HG03457 (cell line): Measurements from ENCODE around the gene SLC34A1.
A peak's percentile ranks its signal among the peaks of the same experiment; 100 is the strongest.
"Not testable (repeated sequence)": the region's sequence is repeated elsewhere in the genome, so short reads cannot be mapped to it uniquely, and the experiment has no call there.

Source experiments
- ATAC-seq: cut with Tn5 transposase; IDR thresholded peaks from one replicate; pipeline ENCODE4 v1.9.1; 2021; ENCODE audit warnings: moderate number of reproducible peaks; ENCODE audit not compliant: unreplicated experiment

SLC34A1 gene

GRCh38 chr5:177367981-177368868 lies 16.0 kb upstream of the SLC34A1 start:
- ATAC-seq = no peak

DNA sequence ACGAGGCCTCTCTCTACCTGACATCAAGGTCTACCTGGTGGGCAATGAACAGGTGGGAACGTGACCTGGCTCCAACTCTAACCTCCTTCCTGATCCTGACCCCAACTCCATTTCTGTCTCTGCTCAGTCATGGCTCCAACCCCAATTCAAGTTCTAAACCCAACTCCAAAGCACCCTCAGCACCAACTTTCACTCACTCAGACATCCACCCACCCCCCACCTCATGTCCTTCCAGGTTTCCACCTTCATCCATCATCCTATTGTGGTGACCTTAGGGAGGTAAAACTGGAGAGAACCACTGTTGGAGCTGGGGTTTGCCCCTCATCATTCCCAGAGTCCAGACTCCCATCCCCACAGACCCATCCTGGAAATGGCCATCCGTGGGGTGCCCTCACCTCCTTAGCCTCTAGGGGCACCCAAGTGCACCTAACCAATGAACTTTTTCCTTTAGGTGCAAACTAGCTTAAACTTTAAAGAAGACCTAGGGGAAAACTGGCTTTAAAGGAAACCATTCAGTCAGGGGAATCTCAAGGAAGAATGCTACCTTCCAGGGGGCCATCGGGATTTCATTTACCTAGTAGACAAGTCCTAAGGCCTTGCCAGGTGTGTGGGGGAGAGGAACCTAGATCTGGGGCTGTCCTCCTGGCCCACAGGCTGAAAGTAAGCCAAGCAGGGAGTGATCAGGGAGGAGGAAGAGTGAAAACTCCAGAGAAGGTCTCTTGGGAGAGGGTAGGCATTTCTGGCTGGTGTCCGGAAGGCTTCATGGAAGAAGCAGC lies 15.2 kb upstream of the SLC34A1 start:
- no peak for ATAC-seq

GRCh38 chr5:177369645-177370440 lies 14.4 kb upstream of the SLC34A1 start:
- ATAC-seq = no peak

DNA sequence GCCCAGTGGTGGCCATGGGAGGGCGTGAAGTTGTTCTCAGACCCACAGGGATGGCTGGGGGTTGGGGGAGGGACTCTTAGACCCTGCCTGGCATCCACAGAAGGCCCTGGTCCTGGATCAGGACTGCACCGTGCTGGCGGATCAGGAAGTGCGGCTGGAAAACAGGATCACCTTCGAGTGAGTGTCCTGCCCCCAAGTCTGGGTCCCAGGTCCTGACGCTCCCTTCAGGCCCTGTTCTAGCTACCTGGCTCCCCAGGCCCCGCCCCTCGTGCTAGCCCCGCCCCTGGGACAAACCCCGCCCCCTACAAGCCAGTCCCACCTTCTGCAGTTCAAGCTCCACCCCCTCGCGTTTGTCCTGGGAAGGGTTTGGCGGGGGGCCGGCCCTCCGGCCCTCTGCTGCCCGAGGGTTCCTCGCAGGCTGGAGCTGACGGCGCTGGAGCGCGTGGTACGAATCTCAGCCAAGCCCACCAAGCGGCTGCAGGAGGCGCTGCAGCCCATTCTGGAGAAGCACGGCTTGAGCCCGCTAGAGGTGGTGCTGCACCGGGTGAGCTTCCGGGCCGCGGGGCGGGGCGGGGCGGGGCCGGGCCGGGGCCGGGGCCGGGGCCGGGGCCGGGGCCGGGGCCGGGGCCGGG lies 13.6 kb upstream of the SLC34A1 start:
- peak; percentile 39 for ATAC-seq

DNA sequence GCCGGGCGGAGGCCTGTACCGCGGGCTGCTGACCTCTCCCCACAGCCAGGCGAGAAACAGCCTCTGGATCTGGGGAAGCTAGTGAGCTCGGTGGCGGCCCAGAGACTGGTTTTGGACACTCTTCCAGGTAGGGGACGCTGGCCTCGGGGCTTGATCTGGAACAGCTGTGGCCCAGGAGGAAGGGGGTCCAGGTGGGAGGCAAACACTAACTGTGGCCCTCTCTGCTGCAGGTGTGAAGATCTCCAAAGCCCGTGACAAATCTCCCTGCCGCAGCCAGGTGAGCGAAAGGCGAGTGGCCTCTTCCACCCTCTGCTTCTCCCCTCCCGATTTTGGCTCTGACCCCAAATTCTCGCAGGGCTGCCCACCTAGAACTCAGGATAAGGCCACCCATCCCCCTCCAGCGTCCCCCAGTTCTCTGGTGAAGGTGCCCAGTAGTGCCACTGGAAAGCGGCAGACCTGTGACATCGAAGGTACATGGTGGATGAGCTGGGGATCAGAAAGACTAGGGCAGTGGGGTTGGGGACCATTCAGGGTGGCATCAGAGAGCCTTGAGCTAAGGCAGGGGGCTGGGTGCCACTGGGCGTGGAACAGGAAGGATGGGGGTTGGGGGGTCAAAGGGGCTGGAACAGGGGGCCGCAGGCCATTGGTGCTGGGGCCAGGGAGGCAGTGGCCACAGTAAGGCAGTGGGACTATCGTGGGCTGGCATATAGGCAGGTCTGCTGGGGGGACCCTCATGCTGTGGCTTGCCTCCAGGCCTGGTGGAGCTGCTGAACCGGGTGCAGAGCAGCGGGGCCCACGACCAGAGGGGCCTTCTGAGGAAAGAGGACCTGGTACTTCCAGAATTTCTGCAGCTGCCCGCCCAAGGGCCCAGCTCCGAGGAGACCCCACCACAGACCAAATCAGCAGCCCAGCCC lies 12.9 kb upstream of the SLC34A1 start:
- no peak for ATAC-seq

DNA sequence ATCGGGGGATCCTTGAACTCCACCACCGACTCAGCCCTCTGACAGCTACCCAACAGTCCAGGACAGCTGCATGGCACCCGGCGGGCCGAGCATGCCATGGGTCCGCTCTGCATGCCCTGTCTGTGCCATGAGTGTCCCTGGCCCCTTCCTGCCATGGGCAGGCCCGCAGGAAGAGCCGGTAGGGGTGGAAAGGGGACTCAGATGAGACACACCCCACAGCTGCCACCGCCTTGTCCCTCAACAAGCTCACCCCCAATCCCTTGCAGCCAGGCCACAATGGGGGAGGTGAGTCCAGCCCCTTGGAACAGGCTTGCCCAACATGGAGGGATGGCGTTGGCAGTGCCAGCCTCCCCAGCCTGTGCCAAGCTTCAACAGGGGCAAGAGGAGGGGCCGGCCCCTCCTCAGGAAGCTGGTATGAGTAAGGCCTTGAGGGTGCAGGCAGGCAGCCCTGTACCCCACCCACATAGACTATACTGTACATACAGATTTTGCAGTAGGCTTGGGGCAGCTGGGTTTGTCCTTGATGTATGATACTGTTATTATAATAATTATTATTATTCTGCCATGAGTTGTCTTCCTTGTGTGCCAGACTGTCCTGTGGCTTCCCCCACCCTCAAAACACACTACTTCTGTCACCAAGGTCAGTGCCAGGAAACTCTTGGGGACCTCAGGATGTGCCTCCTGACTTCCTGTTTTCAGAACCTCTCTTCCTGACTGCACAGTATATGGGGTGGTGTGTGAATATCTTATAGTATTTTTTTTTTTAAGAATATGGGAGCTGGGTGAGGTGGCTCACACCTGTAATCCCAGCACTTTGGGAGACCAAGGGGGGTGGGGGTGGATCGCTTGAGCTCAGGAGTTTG lies 12.0 kb upstream of the SLC34A1 start:
- ATAC-seq = no peak

DNA sequence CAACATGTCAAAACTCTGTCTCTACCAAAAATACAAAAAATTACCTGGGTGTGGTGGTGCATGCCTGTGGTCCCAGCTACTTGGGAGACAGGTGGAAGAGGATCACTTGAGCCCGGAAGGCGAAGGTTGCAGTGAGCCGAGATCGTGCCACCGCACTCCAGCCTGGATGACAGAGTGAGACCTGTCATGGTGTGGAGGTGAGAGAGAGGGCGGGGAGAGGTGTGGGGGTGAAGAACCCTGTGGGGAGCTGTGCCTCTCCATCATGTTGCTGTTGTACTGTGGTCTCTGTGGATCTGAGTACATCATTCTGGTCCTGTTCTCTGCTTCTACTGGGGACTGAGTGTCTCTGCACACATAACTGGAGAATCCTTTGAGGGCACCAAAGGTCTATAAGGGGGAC lies 11.3 kb upstream of the SLC34A1 start:
- ATAC-seq = no peak

DNA sequence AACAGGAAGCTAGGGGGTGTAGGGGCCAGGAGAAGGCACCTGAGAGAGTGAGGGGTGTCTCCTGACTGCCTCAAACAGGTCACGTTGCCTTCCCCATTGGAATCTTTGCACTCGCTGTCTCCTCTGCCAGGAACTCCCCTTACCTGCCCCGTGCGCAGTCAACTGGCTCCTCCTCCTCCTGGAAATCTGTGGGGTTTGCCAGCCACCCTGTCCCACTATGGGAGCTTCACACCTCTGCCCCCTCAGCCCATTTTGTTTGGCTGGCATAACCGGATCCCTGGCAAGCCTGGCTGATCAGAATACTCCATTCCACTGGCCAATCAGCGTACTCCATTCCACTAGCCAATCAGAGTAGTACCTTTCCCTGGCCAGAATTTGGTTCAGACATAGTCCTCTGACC lies 10.4 kb upstream of the SLC34A1 start:
- ATAC-seq = no peak

DNA sequence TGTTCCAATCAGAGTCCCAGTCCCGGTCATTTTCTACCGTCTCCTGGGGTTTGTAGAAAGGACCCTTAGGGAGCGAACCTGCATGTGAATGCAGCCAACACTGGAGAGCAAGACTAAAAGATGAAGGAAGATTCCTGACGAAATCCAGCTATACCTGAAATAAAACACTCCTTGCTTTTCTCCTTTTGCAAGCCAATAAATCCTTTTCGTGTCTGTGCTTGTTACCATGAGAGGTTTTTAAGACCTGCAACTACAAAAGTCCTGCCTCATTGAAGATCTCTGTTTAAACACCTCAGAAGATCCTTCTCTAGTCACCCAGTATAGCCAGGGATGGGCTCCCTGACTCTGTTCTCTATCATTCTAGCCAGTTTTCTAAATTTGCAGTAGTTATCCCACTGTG lies 10.0 kb upstream of the SLC34A1 start:
- ATAC-seq = no peak

DNA sequence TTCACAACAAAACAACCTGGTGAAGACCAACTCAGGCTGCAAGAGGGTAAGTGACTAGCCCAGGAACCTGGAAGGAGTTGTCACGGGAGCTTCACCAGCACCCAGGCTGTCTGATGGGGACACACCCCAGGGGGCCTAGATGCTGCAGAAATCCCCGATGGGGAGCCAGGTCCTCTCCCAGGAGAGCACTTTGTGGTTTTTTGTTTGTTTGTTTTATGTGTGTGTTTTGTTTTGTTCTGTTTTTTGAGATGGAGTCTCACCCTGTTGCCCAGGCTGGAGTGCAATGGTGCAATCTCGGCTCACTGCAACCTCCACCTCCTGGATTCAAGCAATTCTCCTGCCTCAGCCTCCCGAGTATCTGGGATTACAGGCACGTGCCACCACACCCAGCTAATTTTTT lies 8.7 kb upstream of the SLC34A1 start:
- not testable (repeated sequence) for ATAC-seq

GRCh38 chr5:177376107-177376506 lies 8.1 kb upstream of the SLC34A1 start:
- no peak for ATAC-seq

DNA sequence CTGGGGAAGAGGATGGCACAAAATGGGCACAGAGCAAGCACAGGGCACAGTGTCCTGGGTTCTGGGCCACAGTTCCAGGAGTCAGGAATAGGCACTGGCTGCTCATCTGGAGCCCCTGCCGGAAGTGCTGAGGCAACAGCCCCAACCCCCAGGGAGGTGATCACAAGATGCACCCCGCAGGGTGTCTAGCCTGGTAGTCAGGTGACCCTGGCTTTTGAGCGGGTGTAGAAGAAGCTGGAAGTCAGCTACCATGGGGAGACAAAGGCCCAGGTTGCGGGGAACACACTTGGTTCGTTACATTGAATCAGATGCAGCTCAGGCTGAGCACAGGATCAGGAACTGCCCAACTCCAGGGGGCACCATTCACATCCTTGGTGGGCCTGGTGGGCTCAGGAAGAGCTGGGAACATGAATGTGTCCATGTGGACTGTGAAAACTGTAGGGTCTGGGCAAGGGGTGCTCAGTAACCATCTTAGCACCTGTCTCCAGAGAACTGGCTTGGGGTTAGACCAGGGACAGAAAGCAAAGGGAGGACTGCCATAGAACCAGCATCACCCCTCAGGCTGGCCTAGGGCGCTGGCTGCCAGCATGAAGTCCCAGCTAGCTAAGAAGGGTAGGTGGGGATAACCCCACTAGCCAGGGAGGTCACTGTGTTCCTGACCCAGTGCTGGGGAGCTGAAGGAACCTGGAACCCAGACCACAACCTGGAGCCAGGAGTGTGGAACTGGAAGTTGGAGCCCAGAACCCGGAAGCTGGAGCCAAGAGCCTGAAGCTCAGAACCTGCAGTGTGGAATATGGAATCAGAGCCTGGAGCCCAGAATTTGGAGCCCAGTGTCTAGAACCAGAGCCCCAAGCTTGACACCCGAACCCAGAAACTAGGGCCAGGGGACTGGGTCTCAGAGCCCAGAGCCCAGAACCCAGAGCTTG lies 6.1 kb upstream of the SLC34A1 start:
- no peak for ATAC-seq

DNA sequence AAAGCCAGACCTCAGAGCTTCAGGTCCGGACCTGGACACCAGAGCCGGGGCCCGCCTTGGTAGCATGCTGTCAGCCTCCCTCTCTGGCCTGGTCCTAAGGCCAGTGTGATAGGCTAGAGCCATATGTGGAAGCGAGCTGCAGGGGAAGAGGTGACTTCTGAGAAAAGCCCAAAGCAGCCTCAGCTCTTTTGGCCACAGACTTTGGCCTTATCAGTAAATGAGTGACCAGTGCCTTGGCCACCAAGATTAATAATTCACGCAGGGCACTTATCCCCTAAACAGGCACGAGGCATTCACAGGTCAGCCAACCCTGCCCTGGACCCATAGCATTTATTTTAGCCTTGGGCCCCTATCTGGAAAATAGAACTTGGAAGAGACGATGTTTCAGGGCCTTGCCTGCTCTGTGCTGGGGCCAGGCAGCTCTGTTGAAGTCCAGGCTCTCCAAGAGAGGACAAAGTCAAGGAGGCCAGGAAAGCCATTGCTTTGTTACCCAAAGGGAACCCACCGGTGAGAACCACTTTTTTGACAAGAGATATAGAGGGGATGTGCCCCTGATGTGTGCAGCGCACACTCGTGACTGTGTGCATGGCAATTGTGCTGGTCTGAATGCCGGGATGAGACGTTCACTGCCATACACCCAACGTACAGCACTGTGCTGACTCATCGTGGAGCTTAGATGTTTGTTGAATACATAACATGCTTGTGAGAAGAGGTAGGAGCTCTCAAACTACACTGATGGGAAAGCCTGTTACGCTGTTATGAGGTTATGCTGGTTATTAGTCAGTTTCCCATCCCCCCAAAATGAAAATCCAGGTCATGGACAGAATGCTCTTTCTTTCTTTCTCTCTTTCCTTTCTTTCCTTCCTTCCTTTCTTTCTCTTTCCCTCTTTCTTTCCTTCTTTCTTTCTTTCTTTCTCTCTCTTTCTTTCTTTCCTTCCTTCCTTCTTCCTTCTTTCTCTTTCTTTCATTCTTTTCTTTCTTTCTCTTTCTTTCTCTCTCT lies 5.0 kb upstream of the SLC34A1 start:
- ATAC-seq = no peak

DNA sequence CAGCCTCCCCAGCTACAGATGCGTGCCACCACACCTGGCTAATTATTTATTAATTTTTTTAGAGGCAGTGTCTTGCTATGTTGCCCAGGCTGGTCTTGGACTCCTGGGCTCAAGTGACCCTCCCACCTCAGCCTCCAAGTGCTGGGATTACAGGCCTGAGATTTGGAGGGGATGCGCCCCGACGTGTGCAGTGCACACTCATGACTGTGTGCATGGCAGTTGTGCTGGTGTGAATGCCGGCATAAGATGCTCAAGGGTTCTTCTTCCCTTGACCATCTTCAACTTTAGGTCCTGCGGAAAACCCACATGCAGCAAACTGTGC lies 3.5 kb upstream of the SLC34A1 start:
- no peak for ATAC-seq

DNA sequence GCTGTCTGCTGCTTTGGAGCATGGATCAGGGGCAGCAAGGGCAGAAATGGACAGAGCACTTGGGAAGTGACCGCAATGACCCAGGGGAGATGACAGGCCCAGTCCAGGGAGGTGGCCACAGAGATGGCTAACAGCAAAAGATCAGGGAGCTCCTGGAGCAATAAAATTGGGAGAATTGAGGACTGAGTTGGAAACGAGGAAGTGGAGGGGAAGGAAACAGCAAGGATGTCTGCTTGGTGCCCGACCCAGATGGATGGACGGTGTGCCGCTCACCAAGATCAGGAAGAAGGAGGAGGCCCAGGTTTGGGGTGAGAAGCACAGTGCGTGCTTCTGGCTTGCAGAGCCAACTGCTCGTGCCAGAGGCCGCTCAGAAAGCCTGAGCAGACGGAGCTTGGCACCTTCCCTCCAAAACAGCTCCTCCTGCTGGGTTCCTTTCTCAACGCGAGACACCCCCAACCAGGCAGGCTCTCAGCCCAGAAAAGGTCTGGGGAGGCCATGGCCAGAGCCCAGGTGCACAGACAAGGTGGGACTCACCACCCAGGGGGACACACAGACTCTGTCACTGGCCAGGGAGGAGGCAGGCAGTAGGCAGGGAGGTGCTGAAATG lies 1.7 kb upstream of the SLC34A1 start:
- no peak for ATAC-seq

DNA sequence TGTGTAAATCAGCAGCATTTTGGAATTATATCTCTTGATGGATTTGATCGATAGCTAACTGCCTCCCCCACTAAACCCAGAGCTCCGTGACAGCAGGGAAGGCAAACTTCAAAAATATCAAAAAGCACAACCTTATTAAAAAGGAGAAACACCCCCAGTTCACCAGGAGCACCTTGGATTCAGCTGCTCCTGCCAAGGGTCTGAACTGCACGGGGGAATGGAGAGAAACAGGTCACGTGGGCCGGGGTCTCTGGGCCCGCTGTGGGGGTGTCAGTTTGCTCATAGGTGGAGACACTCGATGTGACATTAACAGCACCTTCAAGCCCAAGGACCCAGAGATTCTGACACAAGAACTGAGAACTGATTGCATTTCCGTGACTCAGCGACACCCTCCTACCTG lies 1.1 kb upstream of the SLC34A1 start:
- ATAC-seq = no peak
